ENCODE data around the gene FCSK. TPM values are rescaled to one million over a fixed set of nuclear protein-coding genes. Genes with fewer than 3 reads are reported as not detected.
"Not testable (repeated sequence)": the region's sequence is repeated elsewhere in the genome, so short reads cannot be mapped to it uniquely, and the experiment has no call there.

Gene FCSK
- total RNA-seq, 4 donors from 2014 or later, result 20.3 to 40.2 (median 24.5) TPM

DNA sequence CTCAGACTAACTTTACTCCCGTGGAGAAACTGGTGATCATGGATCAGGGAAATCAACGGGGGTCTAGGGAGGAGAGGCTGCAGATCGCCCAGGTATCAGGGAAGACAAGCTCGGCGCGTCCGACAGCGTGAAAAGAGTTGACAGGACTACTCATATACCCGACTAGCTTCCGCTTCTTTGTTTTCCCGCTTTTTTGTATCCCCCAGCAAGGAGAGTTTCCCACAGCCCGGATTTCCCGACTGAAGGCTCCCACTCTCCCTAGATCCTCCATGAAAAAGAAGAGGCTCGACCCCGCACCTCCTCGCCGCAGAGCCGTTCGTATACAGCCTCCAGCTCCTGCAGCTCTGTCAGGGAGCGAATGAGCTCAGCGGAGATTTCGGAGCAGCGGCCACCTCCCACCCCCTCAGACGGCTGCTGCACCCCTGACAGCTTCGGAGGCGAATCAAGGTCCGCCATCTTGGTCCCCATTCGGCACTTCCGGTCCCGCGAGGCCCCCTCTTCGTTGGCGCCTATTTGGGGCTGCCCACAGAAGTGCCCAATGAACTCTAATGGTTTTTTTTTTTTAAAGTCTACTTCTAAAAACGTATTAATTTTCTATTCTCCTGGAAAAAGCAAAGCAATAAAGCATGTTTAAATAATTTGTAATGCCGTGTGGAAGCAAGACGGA, 68.8 kb downstream of the FCSK start, which contains the start of gene COG4:
Gene COG4, minus strand, starts transcription at position 479 of the 667 bp plus-strand sequence. Its CDS starts 11 bp downstream, at position 468.
- 0 to 1% methylated on average over 35 to 36 of the region's 36 CpGs for WGBS, 2 donors
- DNase-seq, result peak; percentile 83 to 87
- peaks cover 13 to 30% of the 10 kb centered on the region in 2 donors for H3K4me1 ChIP-seq

DNA sequence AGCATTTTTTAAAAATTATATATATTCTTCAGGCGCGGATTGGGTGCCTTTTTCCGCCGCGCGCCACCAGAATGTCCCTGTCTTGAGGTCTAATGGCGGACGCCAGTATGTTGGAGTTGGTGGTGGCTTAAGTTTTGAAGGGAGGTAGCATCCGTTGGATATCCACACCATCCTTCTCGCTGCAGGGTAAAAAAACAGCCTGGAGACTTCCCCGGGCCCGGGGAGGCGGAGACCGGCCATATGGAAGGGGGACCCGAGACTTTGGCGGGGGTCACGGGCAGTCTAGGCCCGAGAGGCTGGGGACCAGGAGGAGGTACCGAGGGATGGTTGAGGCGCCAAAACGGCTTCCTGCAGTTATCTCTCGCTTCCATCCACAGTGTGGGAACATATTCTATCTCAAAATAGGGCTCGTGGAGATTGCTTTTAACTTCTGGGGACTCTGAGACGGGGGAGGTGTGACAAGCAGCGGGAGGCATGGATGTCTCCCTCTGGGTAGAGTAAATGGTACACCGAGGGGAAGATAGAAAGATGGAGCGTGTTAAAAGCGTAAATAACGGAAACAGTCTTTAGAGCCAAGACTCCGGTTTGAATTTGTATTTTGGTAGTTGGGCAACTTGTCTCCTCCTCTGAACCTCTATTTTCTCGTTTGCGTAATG, 69.5 kb downstream of the FCSK start, which contains the start of gene SF3B3:
Gene SF3B3, plus strand, starts transcription at position 74 of the 656 bp plus-strand sequence. CDS start 2,841 bp downstream, outside the sequence.
- TF ChIP-seq, protein P1, sequence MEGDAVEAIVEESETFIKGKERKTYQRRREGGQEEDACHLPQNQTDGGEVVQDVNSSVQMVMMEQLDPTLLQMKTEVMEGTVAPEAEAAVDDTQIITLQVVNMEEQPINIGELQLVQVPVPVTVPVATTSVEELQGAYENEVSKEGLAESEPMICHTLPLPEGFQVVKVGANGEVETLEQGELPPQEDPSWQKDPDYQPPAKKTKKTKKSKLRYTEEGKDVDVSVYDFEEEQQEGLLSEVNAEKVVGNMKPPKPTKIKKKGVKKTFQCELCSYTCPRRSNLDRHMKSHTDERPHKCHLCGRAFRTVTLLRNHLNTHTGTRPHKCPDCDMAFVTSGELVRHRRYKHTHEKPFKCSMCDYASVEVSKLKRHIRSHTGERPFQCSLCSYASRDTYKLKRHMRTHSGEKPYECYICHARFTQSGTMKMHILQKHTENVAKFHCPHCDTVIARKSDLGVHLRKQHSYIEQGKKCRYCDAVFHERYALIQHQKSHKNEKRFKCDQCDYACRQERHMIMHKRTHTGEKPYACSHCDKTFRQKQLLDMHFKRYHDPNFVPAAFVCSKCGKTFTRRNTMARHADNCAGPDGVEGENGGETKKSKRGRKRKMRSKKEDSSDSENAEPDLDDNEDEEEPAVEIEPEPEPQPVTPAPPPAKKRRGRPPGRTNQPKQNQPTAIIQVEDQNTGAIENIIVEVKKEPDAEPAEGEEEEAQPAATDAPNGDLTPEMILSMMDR (IDR thresholded peaks at IDR 0.05), result no peak
- peak in 1 of 2 donors; percentile 45 for TF ChIP-seq POLR2A (IDR thresholded peaks at IDR 0.05)
- peaks cover 13 to 30% of the 10 kb centered on the region in 2 donors for H3K4me1 ChIP-seq
- H3K27ac ChIP-seq, result peak within 1 kb of the TSS; percentile 89 to 93 (median 90)
- WGBS, 2 donors, result 0% methylated on average over 24 to 32 of the region's 32 CpGs
- H3K27me3 ChIP-seq, result no peaks in the 10 kb centered on the region
- DNase-seq, result peak; percentile 67 to 76
- intact Hi-C loops (cut with DNase I), result loop anchor here (10.0 kb wide), 1 partner anchor 251 kb away; no protein-coding TSS in a partner anchor
- peak within 1 kb of the TSS; percentile 59 to 96 (median 94) for H3K4me3 ChIP-seq (replicated peaks in 1 of 3)
- no peaks in the 10 kb centered on the region for H3K9me3 ChIP-seq
- peaks cover 11 to 14% of the 10 kb centered on the region in 2 donors for H3K36me3 ChIP-seq

More for the DNA sequence above, 68.8 kb downstream of the FCSK start, which contains the start of gene COG4:
- peak within 1 kb of the TSS; percentile 59 to 96 (median 94) for H3K4me3 ChIP-seq (replicated peaks in 1 of 3)
- H3K9me3 ChIP-seq, result no peaks in the 10 kb centered on the region
- intact Hi-C loops (cut with DNase I), result loop anchor here (10.0 kb wide), 1 partner anchor 252 kb away; no protein-coding TSS in a partner anchor
- no peaks in the 10 kb centered on the region for H3K27me3 ChIP-seq
- TF ChIP-seq POLR2A (IDR thresholded peaks at IDR 0.05), result peak in 1 of 2 donors; percentile 44
- TF ChIP-seq, protein P1 (IDR thresholded peaks at IDR 0.05), result no peak
- peak within 1 kb of the TSS; percentile 89 to 93 (median 90) for H3K27ac ChIP-seq
- peaks cover 7 to 11% of the 10 kb centered on the region in 2 donors for H3K36me3 ChIP-seq

DNA sequence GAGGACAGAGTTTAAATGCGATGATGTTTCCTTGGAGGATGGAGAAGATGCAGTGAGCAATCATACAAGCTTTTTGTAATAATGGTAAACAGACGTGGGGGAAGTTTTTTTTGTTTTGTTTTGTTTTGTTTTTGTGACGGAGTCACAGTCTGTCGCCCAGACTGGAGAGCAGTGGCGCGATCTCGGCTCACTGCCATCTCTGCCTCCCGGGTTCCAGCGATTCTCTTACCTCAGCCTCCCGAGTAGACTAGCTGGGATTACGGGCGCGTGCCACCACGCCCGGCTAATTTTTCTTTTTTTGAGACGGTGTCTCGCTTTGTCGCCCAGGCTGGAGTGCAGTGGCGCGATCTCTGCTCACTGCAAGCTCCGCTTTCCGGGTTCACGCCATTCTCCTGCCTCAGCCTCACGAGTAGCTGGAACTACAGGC, 70.0 kb downstream of the FCSK start:
- H3K27me3 ChIP-seq, H3K9me3 ChIP-seq: not testable (repeated sequence)
- Histone ChIP-seq H3K4me3 (replicated peaks in 1 of 3) (peak overlapping the region; percentile 21 to 96 (median 59)), H3K4me1 (peaks cover 17 to 30% of the 10 kb centered on the region in 2 donors), H3K36me3 (peaks cover 16 to 18% of the 10 kb centered on the region in 2 donors), H3K27ac (peak overlapping the region; percentile 89 to 93 (median 90))
- 1 to 3% methylated on average over 24 of the region's 24 CpGs for WGBS, 2 donors
- intact Hi-C loops (cut with DNase I), result loop anchor here (10.0 kb wide), 1 partner anchor 250 kb away; no protein-coding TSS in a partner anchor
- DNase-seq, result peak; percentile 37 to 63

DNA sequence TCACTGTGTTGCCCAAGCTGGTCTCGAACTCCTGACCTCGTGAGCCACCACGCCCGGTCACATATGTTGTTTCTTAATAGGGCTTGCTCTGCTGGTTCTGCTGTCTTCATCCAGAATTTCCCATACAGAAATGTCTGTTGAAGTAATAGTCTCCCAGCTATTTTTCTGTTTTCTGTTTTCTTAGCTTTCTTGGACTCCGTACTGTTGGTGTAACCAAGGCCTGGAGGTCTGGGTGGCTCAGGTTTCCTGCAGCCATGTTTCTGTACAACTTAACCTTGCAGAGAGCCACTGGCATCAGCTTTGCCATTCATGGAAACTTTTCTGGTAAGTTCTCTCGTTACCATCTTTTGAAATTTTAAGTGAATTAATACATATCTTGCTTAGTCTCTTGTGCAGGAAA, 72.0 kb downstream of the FCSK start:
- Histone ChIP-seq H3K27ac (no peak overlapping the region), H3K27me3 (no peaks in the 10 kb centered on the region), H3K4me1 (peaks cover 18 to 30% of the 10 kb centered on the region in 2 donors), H3K4me3 (replicated peaks in 1 of 3) (no peak overlapping the region), H3K36me3 (peaks cover 33 to 34% of the 10 kb centered on the region in 2 donors), H3K9me3 (no peaks in the 10 kb centered on the region)
- DNase-seq, result no peak
- intact Hi-C loops (cut with DNase I), result loop anchor here (10.0 kb wide), 1 partner anchor 248 kb away; no protein-coding TSS in a partner anchor
- WGBS, 2 donors, result 84 to 91% methylated on average over 6 of the region's 6 CpGs
- no peak for TF ChIP-seq POLR2A (IDR thresholded peaks at IDR 0.05)
- TF ChIP-seq, protein P1 (IDR thresholded peaks at IDR 0.05), result no peak

DNA sequence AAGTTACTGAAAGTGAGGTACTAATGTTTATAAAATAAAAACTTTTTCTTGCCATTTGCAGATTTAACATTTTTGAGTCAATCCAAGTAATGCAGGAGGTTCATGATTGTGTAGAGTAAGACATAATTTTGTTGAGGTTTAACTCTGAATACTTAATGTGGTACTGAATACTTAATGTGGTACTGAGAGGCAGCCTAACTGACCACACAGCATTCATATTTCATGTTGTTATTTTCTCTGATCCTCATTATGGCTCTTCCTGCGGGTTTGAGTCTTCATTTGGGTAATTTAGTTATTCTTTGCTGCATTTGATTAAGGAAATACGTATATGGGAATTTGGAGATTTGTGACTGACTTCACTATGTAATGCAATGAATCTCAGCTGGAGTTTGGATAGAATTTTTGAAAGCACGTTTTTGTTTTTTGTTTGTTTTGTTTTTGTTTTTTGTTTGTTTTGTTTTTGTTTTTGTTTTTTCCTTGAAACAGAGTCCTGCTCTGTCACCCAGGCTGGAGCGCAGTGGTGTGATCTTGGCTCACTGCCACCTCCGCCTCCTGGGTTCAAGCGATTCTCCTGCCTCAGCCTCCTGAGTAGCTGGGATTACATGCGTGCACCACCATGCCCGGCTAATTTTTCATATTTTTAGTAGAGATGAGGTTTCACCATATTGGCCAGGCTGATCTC, 73.1 kb downstream of the FCSK start:
- no peak for TF ChIP-seq POLR2A (IDR thresholded peaks at IDR 0.05)
- TF ChIP-seq, protein P1 (IDR thresholded peaks at IDR 0.05), result no peak
- H3K4me3 ChIP-seq (replicated peaks in 1 of 3), result no peak overlapping the region
- H3K36me3 ChIP-seq, result peaks cover 43% of the 10 kb centered on the region in 2 donors
- 81% methylated on average over 8 of the region's 8 CpGs for WGBS, 2 donors
- H3K27me3 ChIP-seq, result no peaks in the 10 kb centered on the region
- H3K4me1 ChIP-seq, result peaks cover 17 to 24% of the 10 kb centered on the region in 2 donors
- H3K27ac ChIP-seq, result no peak overlapping the region
- intact Hi-C loops (cut with DNase I), result loop anchor here (10.0 kb wide), 1 partner anchor 247 kb away; no protein-coding TSS in a partner anchor
- DNase-seq, result no peak
- H3K9me3 ChIP-seq, result no peaks in the 10 kb centered on the region
